HEK293T (cell line): ENCODE data around the gene RSAD2.

Experiments used
- CTCF ChIA-PET: fragments of 350-600 bp; formaldehyde crosslinking; extraction: SDS; loops from one replicate; lab custom pipeline; 2021; ENCODE audit warnings: antibody characterized with exemption, inconsistent platforms; lab: Yijun Ruan, JAX
- POLR2A ChIA-PET: fragments of 350-600 bp; formaldehyde crosslinking; extraction: SDS; loops from one replicate; lab custom pipeline; 2020; ENCODE audit warnings: antibody characterized with exemption, inconsistent platforms; lab: Yijun Ruan, JAX
- DNase-seq: peaks from one replicate; pipeline ENCODE4 v3.0.0; 2012; ENCODE audit warnings: mixed read lengths; ENCODE audit errors: extremely low spot score
- ARNT ChIP-seq: fragments of 450-650 bp; IDR thresholded peaks from 2 replicates; pipeline ENCODE4 v1.6.1; 2017; ENCODE audit warnings: mild to moderate bottlenecking
- BHLHE40 ChIP-seq: fragments of 450-650 bp; IDR thresholded peaks from 2 replicates; pipeline ENCODE4 v1.6.1; 2016; ENCODE audit warnings: mild to moderate bottlenecking, moderate library complexity, borderline replicate concordance
- CTBP1 ChIP-seq: fragments of 450-650 bp; IDR thresholded peaks from 2 replicates; pipeline ENCODE4 v1.6.1; 2016; ENCODE audit warnings: borderline replicate concordance
- ELF4 ChIP-seq: fragments of 450-650 bp; IDR thresholded peaks from 2 replicates; pipeline ENCODE4 v1.6.1; 2017; ENCODE audit warnings: antibody characterized with exemption
- FOXA1 ChIP-seq: fragments of 450-650 bp; IDR thresholded peaks from 2 replicates; pipeline ENCODE4 v1.6.1; 2016; ENCODE audit warnings: mild to moderate bottlenecking
- FOXK2 ChIP-seq: fragments of 450-650 bp; IDR thresholded peaks from 2 replicates; pipeline ENCODE4 v1.6.1; 2016; ENCODE audit warnings: mild to moderate bottlenecking
- FOXM1 ChIP-seq: fragments of 450-650 bp; IDR thresholded peaks from 2 replicates; pipeline ENCODE4 v1.6.1; 2017; ENCODE audit warnings: mild to moderate bottlenecking, borderline replicate concordance
- HDGF ChIP-seq: fragments of 450-650 bp; IDR thresholded peaks from 2 replicates; pipeline ENCODE4 v1.6.1; 2017; ENCODE audit warnings: antibody characterized with exemption, borderline replicate concordance
- L3MBTL2 ChIP-seq: fragments of 450-650 bp; conservative IDR thresholded peaks from 2 replicates; pipeline ENCODE4 v1.6.1; 2016; ENCODE audit warnings: mild to moderate bottlenecking
- LEF1 ChIP-seq: fragments of 450-650 bp; IDR thresholded peaks from 2 replicates; pipeline ENCODE4 v1.6.1; 2017; ENCODE audit warnings: mild to moderate bottlenecking, borderline replicate concordance
- NFRKB ChIP-seq: fragments of 450-650 bp; IDR thresholded peaks from 2 replicates; pipeline ENCODE4 v1.6.1; 2016; ENCODE audit warnings: mild to moderate bottlenecking, moderate library complexity
- SP1 ChIP-seq: fragments of 450-650 bp; IDR thresholded peaks from 2 replicates; pipeline ENCODE4 v1.6.1; 2017
- SUZ12 ChIP-seq: fragments of 450-650 bp; IDR thresholded peaks from 2 replicates; pipeline ENCODE4 v1.6.1; 2016; ENCODE audit warnings: mild to moderate bottlenecking
- TARDBP ChIP-seq: fragments of 450-650 bp; IDR thresholded peaks from 2 replicates; pipeline ENCODE4 v1.6.1; 2016
- ZNF384 ChIP-seq: fragments of 450-650 bp; IDR thresholded peaks from 2 replicates; pipeline ENCODE4 v1.6.1; 2016
- TF ChIP-seq, protein P1 (sequence below): fragments of 450-650 bp; IDR thresholded peaks from 2 replicates; pipeline ENCODE4 v1.6.1; 2016

The RSAD2 gene

DNA sequence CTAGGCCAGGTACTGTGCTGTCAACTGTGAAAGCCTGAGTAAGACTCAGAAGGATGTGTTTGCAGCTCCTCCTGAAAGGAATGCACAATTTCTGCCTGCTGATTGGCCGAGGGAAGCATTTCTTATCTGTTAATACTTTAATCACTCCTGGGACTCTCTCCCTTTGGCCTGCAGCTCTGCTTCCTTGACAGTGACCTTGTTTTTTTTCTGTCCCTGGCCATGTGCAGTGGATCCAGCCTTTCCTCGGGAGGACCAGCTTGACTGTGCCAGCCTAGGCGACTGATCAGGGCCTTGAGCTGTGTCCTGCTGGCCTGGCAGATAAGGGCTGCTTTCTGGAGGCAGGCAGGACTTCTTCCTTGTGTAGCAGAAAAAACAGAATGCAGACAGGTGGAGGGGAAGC is 49.6 kb downstream of the RSAD2 start:
- POLR2A ChIA-PET: no interaction called here
- CTCF ChIA-PET: interaction anchor here (1.2 kb wide), 1 partner anchor 10 kb away, joined by 3 read pairs; no protein-coding TSS in a partner anchor
- TF ChIP-seq FOXM1 (no peak), TARDBP (no peak), CTBP1 (no peak), LEF1 (no peak), NFRKB (no peak), FOXA1 (no peak), SP1 (no peak), ARNT (no peak), SUZ12 (no peak), BHLHE40 (no peak), ELF4 (no peak), HDGF (no peak), ZNF384 (no peak), FOXK2 (no peak), L3MBTL2 (no peak)
- TF ChIP-seq, protein P1, sequence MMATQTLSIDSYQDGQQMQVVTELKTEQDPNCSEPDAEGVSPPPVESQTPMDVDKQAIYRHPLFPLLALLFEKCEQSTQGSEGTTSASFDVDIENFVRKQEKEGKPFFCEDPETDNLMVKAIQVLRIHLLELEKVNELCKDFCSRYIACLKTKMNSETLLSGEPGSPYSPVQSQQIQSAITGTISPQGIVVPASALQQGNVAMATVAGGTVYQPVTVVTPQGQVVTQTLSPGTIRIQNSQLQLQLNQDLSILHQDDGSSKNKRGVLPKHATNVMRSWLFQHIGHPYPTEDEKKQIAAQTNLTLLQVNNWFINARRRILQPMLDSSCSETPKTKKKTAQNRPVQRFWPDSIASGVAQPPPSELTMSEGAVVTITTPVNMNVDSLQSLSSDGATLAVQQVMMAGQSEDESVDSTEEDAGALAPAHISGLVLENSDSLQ: no peak
- DNase-seq: no peak

DNA sequence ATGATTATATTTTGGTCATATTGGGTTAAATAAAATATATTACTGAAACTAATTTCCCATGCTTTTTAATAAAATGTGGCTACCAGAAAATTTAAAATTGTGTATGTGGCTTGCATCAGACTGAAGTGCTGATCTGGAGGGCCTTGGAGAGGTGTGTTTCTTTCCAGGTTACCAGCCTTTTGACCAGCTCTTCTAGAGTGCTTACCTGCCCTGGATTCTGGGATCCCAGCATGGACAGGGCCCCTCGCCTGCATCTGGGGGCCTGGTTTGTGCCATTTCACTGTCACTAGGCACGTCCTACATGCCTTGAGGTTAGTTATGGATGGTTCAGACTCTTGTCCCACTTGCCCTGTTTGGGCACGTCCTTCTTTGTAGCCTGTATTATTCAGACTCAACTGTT is 50.2 kb downstream of the RSAD2 start:
- TF ChIP-seq ZNF384: no peak
- no peak for TF ChIP-seq ELF4
- ChIA-PET CTCF (interaction anchor here (1.2 kb wide), 1 partner anchor 11 kb away, joined by 3 read pairs; no protein-coding TSS in a partner anchor), POLR2A (no interaction called here)
- no peak for DNase-seq

DNA sequence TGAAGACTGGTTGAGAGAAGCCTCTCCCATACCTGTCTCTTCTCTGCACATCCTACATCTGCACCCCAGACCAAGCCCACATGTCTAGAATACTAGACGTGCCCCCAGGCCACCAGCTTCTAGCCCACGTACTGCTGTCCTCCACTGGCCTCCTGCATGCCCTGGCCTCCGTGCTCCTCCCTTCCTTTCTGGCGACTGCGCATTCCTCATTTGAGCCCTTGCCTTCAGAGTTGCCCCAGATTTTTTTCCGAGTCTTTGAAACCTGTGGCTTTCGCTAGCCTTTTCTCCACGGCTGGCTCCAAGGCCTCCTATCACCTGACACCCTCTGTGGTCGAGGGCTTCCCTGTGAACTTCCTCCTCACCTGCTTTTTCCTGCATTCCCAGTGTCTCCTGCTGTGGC is 50.9 kb downstream of the RSAD2 start:
- TF ChIP-seq SUZ12: no peak
- TF ChIP-seq NFRKB: no peak
- TF ChIP-seq TARDBP: no peak
- TF ChIP-seq FOXA1: no peak
- no peak for TF ChIP-seq L3MBTL2
- no peak for TF ChIP-seq ZNF384
- TF ChIP-seq HDGF: no peak
- TF ChIP-seq FOXM1: no peak
- TF ChIP-seq CTBP1: no peak
- TF ChIP-seq, protein P1: no peak
- TF ChIP-seq SP1: no peak
- TF ChIP-seq ELF4: no peak
- ChIA-PET POLR2A (no interaction called here), CTCF (interaction anchor here (0.8 to 0.9 kb wide), 2 partner anchors 8 to 12 kb away, joined by 3 read pairs; no protein-coding TSS in a partner anchor)
- DNase-seq: no peak

DNA sequence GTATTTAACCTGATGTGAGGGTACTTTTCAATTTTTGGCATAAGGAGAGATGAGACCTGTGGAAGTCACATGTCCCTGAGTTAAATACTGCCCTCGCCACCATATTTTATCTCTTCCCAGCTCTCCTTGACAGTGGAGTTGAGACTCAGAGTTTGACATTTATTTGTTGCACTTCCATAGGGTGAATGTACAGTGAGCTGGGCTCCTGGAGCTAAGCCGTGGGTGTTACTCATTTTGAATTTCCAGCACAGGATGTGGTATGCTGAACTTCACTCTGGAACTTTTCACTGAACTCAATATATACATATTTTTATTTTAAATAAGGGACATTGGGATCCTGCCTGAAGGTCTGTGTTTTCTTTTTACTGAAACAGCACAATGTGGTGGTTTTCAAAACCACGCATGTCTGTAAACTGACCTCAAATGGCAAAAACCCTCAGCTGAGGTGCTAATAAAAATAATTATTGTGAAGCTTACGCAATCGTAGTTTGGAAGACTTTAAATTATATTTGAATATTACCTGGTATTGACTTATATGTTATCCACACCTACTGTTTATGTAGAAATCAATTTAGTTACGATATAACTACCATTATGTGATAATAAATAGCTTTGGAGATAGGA is 51.7 kb downstream of the RSAD2 start:
- POLR2A ChIA-PET: no interaction called here
- TF ChIP-seq NFRKB: no peak
- no peak for TF ChIP-seq FOXM1
- no peak for TF ChIP-seq HDGF
- no peak for TF ChIP-seq LEF1
- no peak for TF ChIP-seq SUZ12
- TF ChIP-seq, protein P1: no peak
- CTCF ChIA-PET: interaction anchor here (0.8 to 0.9 kb wide), 2 partner anchors 9 to 13 kb away, joined by 3 read pairs; no protein-coding TSS in a partner anchor
- DNase-seq: no peak

DNA sequence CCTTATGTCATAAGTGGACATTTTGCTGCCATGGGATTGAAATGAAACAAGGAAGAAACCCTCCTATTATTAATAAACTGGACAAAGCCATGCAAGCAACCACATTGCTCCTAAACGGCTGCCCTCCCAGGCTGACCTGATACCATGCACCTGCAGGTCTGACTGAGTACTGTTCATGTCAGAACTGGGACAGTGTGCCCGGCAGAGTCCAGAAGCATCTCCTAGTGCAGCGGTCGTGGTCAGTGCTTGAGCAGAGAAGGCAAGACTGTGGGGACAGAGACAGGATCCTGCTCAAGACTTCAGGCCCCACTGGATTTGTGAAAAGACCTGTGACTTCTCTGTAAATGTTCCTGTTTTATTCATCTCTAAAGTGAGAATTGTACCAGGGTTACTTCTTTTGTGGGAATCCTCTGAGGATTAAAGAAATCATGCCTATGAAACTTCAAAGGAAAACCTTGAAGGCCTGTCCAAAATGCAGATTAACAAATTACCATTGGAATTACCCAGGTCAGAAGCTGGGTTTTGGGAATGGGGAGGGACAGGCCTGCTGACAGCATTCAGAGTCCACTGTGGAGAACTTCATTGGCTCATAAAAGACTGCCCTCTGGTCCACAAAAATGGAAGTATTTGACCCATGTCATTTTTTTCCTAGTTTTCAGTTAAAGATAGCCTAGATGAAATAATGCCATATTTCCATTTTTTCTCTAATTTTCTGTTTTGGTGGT is 53.5 kb downstream of the RSAD2 start:
- DNase-seq: no peak
- ChIA-PET CTCF (no interaction called here), POLR2A (no interaction called here)
- TF ChIP-seq FOXM1 (no peak), NFRKB (no peak), FOXA1 (no peak), L3MBTL2 (no peak), ARNT (no peak), BHLHE40 (no peak), ZNF384 (no peak), CTBP1 (no peak), SUZ12 (no peak), HDGF (no peak), ELF4 (no peak), FOXK2 (no peak), SP1 (no peak), LEF1 (no peak), TARDBP (no peak)
- TF ChIP-seq, protein P1: no peak
